ENCODE results near the gene WWOX.

The WWOX gene

GRCh38 chr16:78290872-78291591 lies 191.6 kb downstream of the WWOX start:
- TF ChIP-seq SIN3A (IDR thresholded peaks at IDR 0.05; ENCODE audit: borderline replicate concordance, insufficient read depth, low read length) = no peak
- TF ChIP-seq POLR2AphosphoS5 (IDR thresholded peaks at IDR 0.05; ENCODE audit: low read depth, low read length) = no peak
- no peak for TF ChIP-seq TAF1 (IDR thresholded peaks at IDR 0.05; ENCODE audit: borderline replicate concordance, insufficient read depth, low read length)
- no peak for TF ChIP-seq FOXP2 (optimal IDR thresholded peaks at IDR 0.05; ENCODE audit: borderline replicate concordance, extremely low read depth, extremely low read length, insufficient read depth)
- no peak for TF ChIP-seq REST (IDR thresholded peaks at IDR 0.05; ENCODE audit: insufficient read depth in 1 of 2, low read depth in 2 of 2, low read length in 2 of 2)

- TF ChIP-seq FOXP2 (optimal IDR thresholded peaks at IDR 0.05; ENCODE audit: borderline replicate concordance, extremely low read depth, extremely low read length, insufficient read depth) (no peak), SIN3A (IDR thresholded peaks at IDR 0.05; ENCODE audit: borderline replicate concordance, insufficient read depth, low read length) (no peak), TAF1 (IDR thresholded peaks at IDR 0.05; ENCODE audit: borderline replicate concordance, insufficient read depth, low read length) (no peak), POLR2AphosphoS5 (IDR thresholded peaks at IDR 0.05; ENCODE audit: low read depth, low read length) (no peak), REST (IDR thresholded peaks at IDR 0.05; ENCODE audit: insufficient read depth in 1 of 2, low read depth in 2 of 2, low read length in 2 of 2) (no peak)
Observed at GRCh38 chr16:78291604-78292003, 192.2 kb downstream of the WWOX start.

GRCh38 chr16:78292086-78292843 lies 192.8 kb downstream of the WWOX start:
- TF ChIP-seq SIN3A (IDR thresholded peaks at IDR 0.05; ENCODE audit: borderline replicate concordance, insufficient read depth, low read length) (no peak), REST (IDR thresholded peaks at IDR 0.05; ENCODE audit: insufficient read depth in 1 of 2, low read depth in 2 of 2, low read length in 2 of 2) (no peak), FOXP2 (optimal IDR thresholded peaks at IDR 0.05; ENCODE audit: borderline replicate concordance, extremely low read depth, extremely low read length, insufficient read depth) (no peak), TAF1 (IDR thresholded peaks at IDR 0.05; ENCODE audit: borderline replicate concordance, insufficient read depth, low read length) (no peak), POLR2AphosphoS5 (IDR thresholded peaks at IDR 0.05; ENCODE audit: low read depth, low read length) (no peak)

- TF ChIP-seq TAF1 (IDR thresholded peaks at IDR 0.05; ENCODE audit: borderline replicate concordance, insufficient read depth, low read length) (no peak), SIN3A (IDR thresholded peaks at IDR 0.05; ENCODE audit: borderline replicate concordance, insufficient read depth, low read length) (no peak), FOXP2 (optimal IDR thresholded peaks at IDR 0.05; ENCODE audit: borderline replicate concordance, extremely low read depth, extremely low read length, insufficient read depth) (no peak), POLR2AphosphoS5 (IDR thresholded peaks at IDR 0.05; ENCODE audit: low read depth, low read length) (no peak), REST (IDR thresholded peaks at IDR 0.05; ENCODE audit: insufficient read depth in 1 of 2, low read depth in 2 of 2, low read length in 2 of 2) (no peak)
Observed at GRCh38 chr16:78292844-78293380, 193.5 kb downstream of the WWOX start.
